ENCODE results near the gene PSMD5. TPM values are rescaled to one million over a fixed set of nuclear protein-coding genes. Genes with fewer than 3 reads are reported as not detected.

The PSMD5 gene
- total and polyA plus RNA-seq, 2 donors (not counting 1 experiment from before 2014, with no cell fraction given), result 33.9 to 48.3 TPM

- H3K27me3 ChIP-seq (ENCODE audit: control insufficient read depth, insufficient read depth, low read length), result no peaks in the 10 kb centered on the region
- no peaks in the 10 kb centered on the region for H3K79me2 ChIP-seq (ENCODE audit: control insufficient read depth, insufficient read depth, low read length)
- no peaks in the 10 kb centered on the region for H3K9me3 ChIP-seq (ENCODE audit: control insufficient read depth, insufficient read depth, low read depth, low read length)
- H3K9ac ChIP-seq (ENCODE audit: insufficient read depth, low read length), result no peak overlapping the region
- no peaks in the 10 kb centered on the region for H4K20me1 ChIP-seq (ENCODE audit: control insufficient read depth, extremely low read depth, insufficient read depth, low read length)
- no peak for DNase-seq (ENCODE audit: low read depth in 2 of 2)
- no peak overlapping the region for H3K27ac ChIP-seq (ENCODE audit: insufficient read depth, low read length)
- no peak overlapping the region for H2AFZ ChIP-seq (ENCODE audit: low read length)
- H3K36me3 ChIP-seq (ENCODE audit: control insufficient read depth, insufficient read depth, low read length), result peaks cover 30% of the 10 kb centered on the region
- no peaks in the 10 kb centered on the region for H3K4me1 ChIP-seq (ENCODE audit: control insufficient read depth, extremely low read depth, insufficient read depth, low read length)
- H3K4me3 ChIP-seq (replicated peaks in 1 of 4; ENCODE audit: control extremely low read depth in 1 of 4, insufficient read depth in 1 of 4, low read depth in 3 of 4, low read length in 4 of 4), result no peak overlapping the region
- H3K4me2 ChIP-seq (ENCODE audit: extremely low read depth, insufficient read depth, low read length), result no peak overlapping the region
- TF ChIP-seq EZH2 (IDR thresholded peaks at IDR 0.05; ENCODE audit: low read length, missing control alignments) (no peak), CTCF (conservative IDR thresholded peaks at IDR 0.05 in 1 of 2, IDR thresholded peaks at IDR 0.05 in 1 of 2; ENCODE audit: low read depth in 1 of 2, low read length in 2 of 2) (no peak)
Measured at GRCh38 chr9:120859361-120859760, 16.6 kb upstream of the PSMD5 start.

- Histone ChIP-seq H3K4me1 (ENCODE audit: control insufficient read depth, extremely low read depth, insufficient read depth, low read length) (no peaks in the 10 kb centered on the region), H4K20me1 (ENCODE audit: control insufficient read depth, extremely low read depth, insufficient read depth, low read length) (no peaks in the 10 kb centered on the region), H2AFZ (ENCODE audit: low read length) (no peak overlapping the region), H3K4me3 (replicated peaks in 1 of 4; ENCODE audit: control extremely low read depth in 1 of 4, insufficient read depth in 1 of 4, low read depth in 3 of 4, low read length in 4 of 4) (no peak overlapping the region), H3K27me3 (ENCODE audit: control insufficient read depth, insufficient read depth, low read length) (no peaks in the 10 kb centered on the region), H3K36me3 (ENCODE audit: control insufficient read depth, insufficient read depth, low read length) (peaks cover 26% of the 10 kb centered on the region), H3K9me3 (ENCODE audit: control insufficient read depth, insufficient read depth, low read depth, low read length) (no peaks in the 10 kb centered on the region), H3K4me2 (ENCODE audit: extremely low read depth, insufficient read depth, low read length) (no peak overlapping the region), H3K79me2 (ENCODE audit: control insufficient read depth, insufficient read depth, low read length) (no peaks in the 10 kb centered on the region), H3K27ac (ENCODE audit: insufficient read depth, low read length) (no peak overlapping the region), H3K9ac (ENCODE audit: insufficient read depth, low read length) (no peak overlapping the region)
- no peak for DNase-seq (ENCODE audit: low read depth in 2 of 2)
- no peak for TF ChIP-seq EZH2 (IDR thresholded peaks at IDR 0.05; ENCODE audit: low read length, missing control alignments)
- TF ChIP-seq CTCF (conservative IDR thresholded peaks at IDR 0.05 in 1 of 2, IDR thresholded peaks at IDR 0.05 in 1 of 2; ENCODE audit: low read depth in 1 of 2, low read length in 2 of 2), result no peak
Measured at GRCh38 chr9:120857902-120858301, 15.2 kb upstream of the PSMD5 start.

GRCh38 chr9:120857481-120857880 is 14.8 kb upstream of the PSMD5 start:
- TF ChIP-seq EZH2 (IDR thresholded peaks at IDR 0.05; ENCODE audit: low read length, missing control alignments) (no peak), CTCF (conservative IDR thresholded peaks at IDR 0.05 in 1 of 2, IDR thresholded peaks at IDR 0.05 in 1 of 2; ENCODE audit: low read depth in 1 of 2, low read length in 2 of 2) (no peak)
- Histone ChIP-seq H4K20me1 (ENCODE audit: control insufficient read depth, extremely low read depth, insufficient read depth, low read length) (no peaks in the 10 kb centered on the region), H3K9ac (ENCODE audit: insufficient read depth, low read length) (no peak overlapping the region), H2AFZ (ENCODE audit: low read length) (no peak overlapping the region), H3K9me3 (ENCODE audit: control insufficient read depth, insufficient read depth, low read depth, low read length) (no peaks in the 10 kb centered on the region), H3K4me2 (ENCODE audit: extremely low read depth, insufficient read depth, low read length) (no peak overlapping the region), H3K27me3 (ENCODE audit: control insufficient read depth, insufficient read depth, low read length) (no peaks in the 10 kb centered on the region), H3K36me3 (ENCODE audit: control insufficient read depth, insufficient read depth, low read length) (peaks cover 22% of the 10 kb centered on the region), H3K27ac (ENCODE audit: insufficient read depth, low read length) (no peak overlapping the region), H3K4me3 (replicated peaks in 1 of 4; ENCODE audit: control extremely low read depth in 1 of 4, insufficient read depth in 1 of 4, low read depth in 3 of 4, low read length in 4 of 4) (no peak overlapping the region), H3K4me1 (ENCODE audit: control insufficient read depth, extremely low read depth, insufficient read depth, low read length) (no peaks in the 10 kb centered on the region), H3K79me2 (ENCODE audit: control insufficient read depth, insufficient read depth, low read length) (no peaks in the 10 kb centered on the region)
- DNase-seq (ENCODE audit: low read depth in 2 of 2), result no peak

Data from fibroblast of lung (primary cell).